Gastrocnemius medialis (tissue), 4 donors: ENCODE data around the gene UBA1. TPM values are rescaled to one million over a fixed set of nuclear protein-coding genes. Genes with fewer than 3 reads are reported as not detected.

Experiments
- ATAC-seq, 2 donors: fragments of 150-250 bp; one replicate each; pipeline ENCODE4 v1.9.1; 2016
- DNase-seq, 2 donors: peaks; one replicate each; pipeline ENCODE4 v3.0.0-alpha.2; 2019
- H3K27ac ChIP-seq, 4 donors: fragments of 200-600 bp; sonication (generic); 1 replicate in 1 of 4; 2 replicates in 3 of 4; pipeline ENCODE4 v1.5.1; 2016 to 2018; ENCODE audit warnings: mild to moderate bottlenecking in 2 of 4, moderate library complexity in 1 of 4
- H3K27me3 ChIP-seq, 3 donors: fragments of 200-600 bp; sonication (generic) in 2 of 3; 1 replicate in 1 of 3; 2 replicates in 2 of 3; pipeline versions ENCODE4 v1.5.1 to v1.6.0; 2016 to 2019; ENCODE audit warnings: mild to moderate bottlenecking in 1 of 3, moderate library complexity in 1 of 3
- H3K36me3 ChIP-seq, 2 donors: fragments of 200-600 bp; sonication (generic) in 1 of 2; one replicate each; pipeline ENCODE4 v1.5.1; 2017 to 2018
- H3K4me1 ChIP-seq, 2 donors: fragments of 200-600 bp; sonication (generic) in 1 of 2; one replicate each; pipeline ENCODE4 v1.5.1; 2016 to 2017; ENCODE audit warnings: mild to moderate bottlenecking in 2 of 2
- H3K4me3 ChIP-seq, 4 donors: fragments of 200-600 bp; sonication (generic) in 3 of 4; 1 replicate in 1 of 4; 2 replicates in 3 of 4; pipeline ENCODE4 v1.5.1; 2016 to 2019; ENCODE audit warnings: mild to moderate bottlenecking in 2 of 4
- H3K9me3 ChIP-seq, 3 donors: fragments of 200-600 bp; sonication (generic) in 2 of 3; 1 replicate in 1 of 3; 2 replicates in 2 of 3; pipeline ENCODE4 v1.5.1; 2016 to 2019
- CTCF ChIP-seq, 5 experiments: fragments of 450-650 bp in 3 of 5; fragments of 200-600 bp in 2 of 5; sonication (generic) in 2 of 5; IDR thresholded peaks in 4 of 5; conservative IDR thresholded peaks in 1 of 5; 1 replicate in 4 of 5; 2 replicates in 1 of 5; pipeline ENCODE4 v1.5.1; 2016 to 2019; ENCODE audit warnings: antibody characterized with exemption in 5 of 5, mild to moderate bottlenecking in 3 of 5, moderate library complexity in 3 of 5
- POLR2A ChIP-seq, 2 donors: fragments of 450-650 bp; IDR thresholded peaks; one replicate each; pipeline ENCODE4 v1.6.1; 2017; ENCODE audit warnings: antibody characterized with exemption in 2 of 2, mild to moderate bottlenecking in 2 of 2, moderate library complexity in 2 of 2
- in situ Hi-C, 4 donors: fragments of 200-750 bp; cut with MboI; loops; one replicate each; pipeline versions ENCODE4 v1.15.0 to v1.8.0; 2017; ENCODE audit warnings: low sequenced_read_pairs in 4 of 4
- intact Hi-C: fragments of 100-400 bp; cut with DNase I; formaldehyde crosslinking; loops from one replicate; pipeline ENCODE4 v1.15.1; 2023; ENCODE audit warnings: low total_unique reads
- total RNA-seq, 4 donors: library from RNA; depleted of rRNA; stranded (reverse); fragments of >200 nt; gene quantifications; one replicate each; pipeline versions ENCODE4 v1.1.0 to v1.2.3, GENCODE V29; 2016

UBA1 gene
- total RNA-seq, 4 donors from 2014 or later = 113 to 181 (median 162) TPM

GRCh38 chrX:47178337-47178736 is 15.3 kb upstream of the UBA1 start:
- TF ChIP-seq POLR2A (IDR thresholded peaks at IDR 0.05) (no peak), CTCF (IDR thresholded peaks at IDR 0.05 in 4 of 5, conservative IDR thresholded peaks at IDR 0.05 in 1 of 5) (no peak)
- Histone ChIP-seq H3K9me3 (no peaks in the 10 kb centered on the region), H3K36me3 (peaks cover 0 to 52% of the 10 kb centered on the region in 2 donors), H3K27ac (peak overlapping the region in 3 of 4 donors; percentile 68 to 77 (median 71)), H3K27me3 (no peaks in the 10 kb centered on the region), H3K4me3 (no peak overlapping the region), H3K4me1 (no peaks in the 10 kb centered on the region)
- intact Hi-C loops = no loop called here
- DNase-seq (no peak), ATAC-seq (no peak)
- in situ Hi-C loops = loop anchor here in 1 of 4 donors (25.0 kb wide), 1 partner anchor 184 kb away; the partner anchor contains the start of gene ZNF157

GRCh38 chrX:47179221-47179927 is 14.3 kb upstream of the UBA1 start:
- H3K4me3 ChIP-seq = no peak overlapping the region
- H3K27me3 ChIP-seq = no peaks in the 10 kb centered on the region
- ATAC-seq = peak; percentile 82 to 86
- in situ Hi-C loops (loop anchor here in 1 of 4 donors (25.0 kb wide), 1 partner anchor 183 kb away; the partner anchor contains the start of gene ZNF157), intact Hi-C loops (no loop called here)
- peak; percentile 33 to 75 for DNase-seq
- H3K36me3 ChIP-seq = peaks cover 0 to 44% of the 10 kb centered on the region in 2 donors
- TF ChIP-seq POLR2A (IDR thresholded peaks at IDR 0.05) = no peak
- TF ChIP-seq CTCF (IDR thresholded peaks at IDR 0.05 in 4 of 5, conservative IDR thresholded peaks at IDR 0.05 in 1 of 5) = no peak
- H3K27ac ChIP-seq = peak overlapping the region; percentile 49 to 77 (median 70)
- no peaks in the 10 kb centered on the region for H3K4me1 ChIP-seq
- no peaks in the 10 kb centered on the region for H3K9me3 ChIP-seq

DNA sequence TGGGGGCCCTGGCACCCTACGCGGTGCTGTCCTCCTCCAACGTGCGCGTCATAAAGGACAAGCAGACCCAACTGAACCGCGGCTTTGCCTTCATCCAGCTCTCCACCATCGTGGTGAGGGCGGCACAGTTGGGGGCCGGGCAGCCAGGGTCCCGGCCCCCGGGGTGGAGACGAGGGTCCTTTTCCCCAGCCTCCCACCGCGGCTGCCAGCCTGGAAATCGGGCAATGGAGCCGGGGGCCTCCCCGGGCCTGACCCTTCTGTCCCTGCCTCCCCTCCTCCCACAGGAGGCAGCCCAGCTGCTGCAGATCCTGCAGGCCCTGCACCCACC is 13.7 kb upstream of the UBA1 start:
- TF ChIP-seq POLR2A (IDR thresholded peaks at IDR 0.05) (no peak), CTCF (IDR thresholded peaks at IDR 0.05 in 4 of 5, conservative IDR thresholded peaks at IDR 0.05 in 1 of 5) (no peak)
- no peak overlapping the region for H3K4me3 ChIP-seq
- intact Hi-C loops = no loop called here
- no peaks in the 10 kb centered on the region for H3K9me3 ChIP-seq
- in situ Hi-C loops = loop anchor here in 1 of 4 donors (25.0 kb wide), 1 partner anchor 182 kb away; the partner anchor contains the start of gene ZNF157
- H3K36me3 ChIP-seq = peaks cover 0 to 39% of the 10 kb centered on the region in 2 donors
- peak overlapping the region; percentile 49 to 77 (median 70) for H3K27ac ChIP-seq
- no peaks in the 10 kb centered on the region for H3K4me1 ChIP-seq
- DNase-seq (no peak), ATAC-seq (no peak)
- H3K27me3 ChIP-seq = no peaks in the 10 kb centered on the region

- in situ Hi-C loops (loop anchor here in 1 of 4 donors (25.0 kb wide), 1 partner anchor 182 kb away; the partner anchor contains the start of gene ZNF157), intact Hi-C loops (no loop called here)
- ATAC-seq = no peak
These were observed 13.3 kb upstream of the UBA1 start for GRCh38 chrX:47180346-47180745.

More at GRCh38 chrX:47180346-47180745, 13.3 kb upstream of the UBA1 start:
- no peak for DNase-seq
- H3K27ac ChIP-seq = peak overlapping the region in 1 of 4 donors; percentile 77
- H3K9me3 ChIP-seq = no peaks in the 10 kb centered on the region
- TF ChIP-seq CTCF (IDR thresholded peaks at IDR 0.05 in 4 of 5, conservative IDR thresholded peaks at IDR 0.05 in 1 of 5) (no peak), POLR2A (IDR thresholded peaks at IDR 0.05) (no peak)
- no peaks in the 10 kb centered on the region for H3K4me1 ChIP-seq
- H3K4me3 ChIP-seq = no peak overlapping the region
- peaks cover 0 to 37% of the 10 kb centered on the region in 2 donors for H3K36me3 ChIP-seq
- no peaks in the 10 kb centered on the region for H3K27me3 ChIP-seq
